GM18519 (cell line): ENCODE measurements around the gene ZNF169.
A peak's percentile ranks its signal among the peaks of the same experiment; 100 is the strongest.
"Not testable (repeated sequence)": the region's sequence is repeated elsewhere in the genome, so short reads cannot be mapped to it uniquely, and the experiment has no call there.

ENCODE experiments used
- ATAC-seq: cut with Tn5 transposase; IDR thresholded peaks from one replicate; pipeline ENCODE4 v1.9.1; 2021; ENCODE audit warnings: mild to moderate bottlenecking, moderate library complexity; ENCODE audit not compliant: unreplicated experiment, low FRiP score

ZNF169 gene

DNA sequence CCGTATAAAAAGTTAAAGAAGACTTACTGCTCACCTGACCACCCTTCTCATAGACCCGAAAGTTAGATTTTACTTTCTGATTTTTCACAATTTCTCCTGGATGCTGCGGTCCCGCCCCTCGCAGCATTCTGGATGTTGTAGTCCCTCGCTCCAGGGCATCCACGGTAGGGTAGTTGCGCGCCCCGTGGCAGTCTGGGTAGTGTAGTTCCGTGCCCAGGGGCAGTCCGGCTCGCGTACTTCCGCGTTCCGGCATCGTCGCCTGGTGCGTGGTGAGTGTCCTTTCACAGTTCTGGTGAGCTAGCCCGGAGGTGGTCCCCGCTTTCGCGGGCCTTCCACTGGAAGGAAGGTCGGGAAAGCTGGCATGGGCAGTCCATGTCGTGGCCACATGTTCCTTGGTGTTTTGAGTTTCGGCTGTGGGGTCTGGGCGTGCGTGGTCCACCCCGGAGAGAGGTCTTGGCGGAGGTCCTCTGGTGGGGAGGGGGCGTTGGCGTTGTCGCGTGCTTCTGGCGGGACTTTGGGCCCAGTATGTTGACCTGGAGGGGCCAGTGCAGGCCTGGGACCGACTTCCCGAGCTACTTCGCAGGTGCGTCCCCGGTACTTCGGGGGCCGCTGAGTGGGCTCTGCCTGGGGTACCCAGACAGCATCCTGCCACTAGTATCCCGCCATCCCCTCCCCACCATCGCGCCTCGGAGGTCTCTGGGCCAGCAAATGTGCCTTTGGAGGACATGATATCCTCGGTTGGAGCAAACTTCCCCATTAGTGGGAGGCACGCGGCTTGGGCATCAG, at the start of gene ZNF169:
Gene ZNF169 (plus strand): TSS at position 222 of the 786 bp plus-strand sequence. CDS start 19,515 bp downstream, outside the sequence.
- peak; percentile 97 for ATAC-seq

DNA sequence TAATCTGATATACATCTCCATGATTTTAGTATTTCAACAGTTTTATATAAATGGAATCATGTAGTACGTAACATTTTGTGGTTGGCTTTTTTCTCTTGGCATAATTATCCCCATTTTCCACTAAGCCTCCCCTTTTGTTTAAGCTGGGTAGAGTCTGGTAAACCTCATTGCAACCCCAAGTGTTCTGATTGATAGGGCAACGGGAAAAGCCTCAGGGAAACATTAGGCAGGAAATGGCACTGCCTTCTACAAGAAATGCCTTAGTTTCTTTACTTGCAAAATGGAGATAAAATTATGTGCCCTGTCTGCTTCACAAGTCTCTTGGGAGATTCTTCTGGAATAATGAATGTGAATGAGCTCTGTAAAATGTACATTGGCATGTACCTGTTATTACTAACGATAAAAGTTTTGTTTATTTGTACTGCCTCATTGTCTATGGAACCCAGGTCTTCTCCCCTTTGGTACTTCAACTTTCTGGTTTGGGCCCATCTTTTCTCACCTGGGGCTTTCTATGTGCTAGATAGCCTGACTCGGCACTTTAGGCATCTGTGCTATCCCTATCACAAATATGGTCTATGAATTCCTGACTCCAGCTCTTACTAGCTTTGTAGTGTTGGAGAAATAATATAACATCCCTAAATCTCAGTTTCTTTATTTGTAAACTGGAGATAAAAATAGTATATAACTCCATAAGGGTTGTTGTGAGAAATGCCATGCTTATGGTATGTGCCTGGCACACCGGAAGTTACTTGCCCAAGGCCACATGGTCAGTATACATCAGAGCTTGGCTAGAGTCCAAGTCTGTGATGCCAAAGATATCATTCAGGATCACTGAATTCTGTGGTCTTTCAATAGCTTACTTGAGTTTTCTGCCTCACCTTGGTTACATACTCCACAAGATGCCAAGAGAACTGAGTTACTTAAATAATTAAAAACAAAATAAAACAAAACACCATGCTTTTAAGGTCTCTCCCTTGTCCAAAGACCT, 48.2 kb upstream of the ZNF169 start:
- no peak for ATAC-seq

DNA sequence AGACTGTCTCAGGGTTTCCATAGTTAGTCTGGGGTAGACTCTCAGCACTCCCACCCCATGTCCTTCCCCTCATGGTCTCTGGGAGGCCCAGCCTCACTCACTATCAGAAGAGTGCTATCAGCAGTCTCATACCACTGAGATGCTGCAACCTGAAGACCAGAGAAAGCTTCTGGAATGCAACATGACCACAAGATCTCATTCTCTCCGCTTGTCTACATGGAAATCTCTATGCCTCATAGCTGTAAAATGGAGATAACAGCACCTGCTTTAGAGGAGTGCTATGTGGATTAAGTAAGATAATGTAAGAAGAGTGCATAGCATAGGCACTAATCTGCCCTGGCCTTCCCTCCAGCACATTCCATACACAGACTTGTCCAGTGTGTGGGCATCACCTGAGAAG, 47.0 kb upstream of the ZNF169 start:
- ATAC-seq: no peak

DNA sequence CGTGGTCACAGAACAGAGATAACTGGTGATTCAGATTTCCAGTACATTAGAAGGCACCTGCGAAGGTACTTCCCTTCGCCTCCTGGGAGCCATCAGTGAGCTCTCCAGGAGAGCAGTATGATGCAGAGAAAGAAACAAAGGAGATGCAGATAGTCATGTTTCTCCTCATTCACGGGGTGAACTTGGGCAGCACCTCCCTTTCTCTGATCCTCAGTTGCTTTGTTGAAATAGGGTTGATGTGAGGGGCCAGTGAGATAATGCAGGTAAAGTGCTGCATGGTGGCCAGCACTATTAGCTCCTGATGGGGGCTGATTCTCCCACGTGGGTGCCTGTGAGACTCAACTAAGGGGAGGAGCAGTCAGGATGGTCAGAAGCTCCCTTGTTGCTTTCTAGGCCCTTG, 46.6 kb upstream of the ZNF169 start:
- no peak for ATAC-seq

DNA sequence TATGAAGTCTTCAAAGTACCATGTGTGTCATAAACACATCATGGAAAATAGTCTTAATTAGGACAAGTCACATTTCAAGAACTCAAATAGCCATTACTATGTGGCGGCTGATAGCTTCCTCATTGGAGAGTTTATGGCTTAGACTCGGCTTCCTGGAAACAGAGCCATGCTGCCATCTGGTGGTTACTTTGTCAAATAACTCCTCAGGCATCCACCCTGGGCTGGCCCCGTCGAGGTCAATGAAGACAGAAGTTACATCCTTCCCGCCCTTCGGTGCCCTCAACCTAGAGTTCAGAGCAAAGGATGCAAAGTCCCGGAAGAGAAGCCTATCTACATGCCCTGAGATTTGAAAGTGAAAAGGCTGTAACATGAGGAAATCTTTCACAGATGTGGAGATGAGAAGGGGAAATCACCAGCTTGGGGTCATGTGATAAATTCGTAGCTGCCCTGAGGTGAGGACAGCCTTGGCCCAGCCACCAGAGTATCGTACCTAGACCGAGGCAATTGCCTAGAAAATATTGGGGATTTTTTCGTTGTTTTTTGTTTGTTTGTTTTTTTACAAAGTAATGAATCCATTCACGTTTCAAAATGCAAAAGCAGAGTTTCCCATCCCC, 45.5 kb upstream of the ZNF169 start:
- ATAC-seq: peak; percentile 69

DNA sequence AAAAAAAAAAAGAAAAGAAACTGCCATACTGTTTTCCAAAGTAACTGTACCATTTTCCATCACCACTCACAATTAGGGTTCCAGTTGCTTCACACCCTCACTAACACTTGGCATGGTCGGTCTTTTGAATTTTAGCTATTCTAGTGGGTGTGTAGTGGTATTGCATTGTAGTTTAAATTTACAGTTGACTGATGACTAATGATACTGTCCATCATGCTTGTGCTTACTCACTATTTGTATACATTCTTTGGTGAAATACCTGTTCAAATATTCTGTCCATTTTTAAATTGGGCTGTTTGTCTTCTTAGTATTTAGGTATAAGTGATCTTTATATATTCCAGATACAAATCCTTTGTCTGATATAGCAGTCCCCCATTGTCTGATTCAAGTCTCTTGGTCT, 36.2 kb upstream of the ZNF169 start:
- no peak for ATAC-seq

DNA sequence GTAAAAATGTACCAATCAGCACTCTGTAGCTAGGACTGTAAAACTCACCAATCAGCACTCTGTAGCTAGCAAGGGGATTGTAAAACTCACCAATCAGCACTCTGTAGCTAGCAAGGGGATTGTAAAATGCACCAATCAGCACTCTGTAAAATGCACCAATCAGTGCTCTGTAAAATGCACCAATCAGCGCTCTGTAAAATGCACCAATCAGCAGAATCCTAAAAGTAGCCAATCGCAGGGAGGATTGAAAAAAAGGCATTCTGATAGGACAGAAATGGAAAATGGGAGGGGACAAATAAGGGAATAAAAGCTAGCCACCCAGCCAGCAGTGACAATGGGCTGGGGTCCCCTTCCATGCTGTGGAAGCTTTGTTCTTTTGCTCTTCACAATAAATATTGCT, 33.7 kb upstream of the ZNF169 start:
- not testable (repeated sequence) for ATAC-seq

DNA sequence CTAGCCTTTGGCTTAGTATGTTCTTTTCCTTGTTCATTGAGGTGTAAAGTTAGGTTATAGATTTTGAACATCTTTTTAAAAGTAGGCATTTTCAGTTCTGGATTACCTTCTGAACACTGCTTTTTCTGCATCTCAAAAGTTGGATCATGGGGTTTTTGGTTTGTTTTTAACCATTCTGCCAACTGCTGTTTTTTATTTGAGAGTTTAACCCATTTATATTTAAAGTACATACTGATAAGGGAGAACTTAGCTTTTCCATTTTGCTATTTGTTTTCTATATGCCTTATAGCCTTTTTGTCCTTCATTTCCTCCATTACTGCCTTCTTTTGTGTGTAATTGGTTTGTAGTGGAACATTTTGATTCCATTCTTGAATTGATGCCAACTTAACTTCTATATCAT, 30.5 kb upstream of the ZNF169 start:
- ATAC-seq: no peak

DNA sequence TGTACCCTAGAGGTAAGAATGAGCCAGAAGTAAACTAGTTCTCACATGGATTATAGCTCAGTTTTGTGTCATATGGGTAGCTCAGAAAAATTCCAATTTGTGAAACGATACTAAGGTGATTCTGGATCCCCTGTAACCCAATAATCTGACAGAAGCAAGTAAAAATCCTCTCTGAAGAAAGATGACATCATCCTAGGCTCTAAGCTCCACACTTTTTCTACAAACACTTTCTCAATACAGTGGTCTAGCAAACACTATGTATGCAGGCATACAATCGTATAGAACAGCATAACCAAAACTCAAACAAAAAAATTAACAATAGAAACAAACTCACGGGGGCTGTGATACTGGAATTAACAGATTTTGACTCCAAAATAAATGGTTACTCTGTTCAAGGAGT, 26.7 kb upstream of the ZNF169 start:
- ATAC-seq: no peak

DNA sequence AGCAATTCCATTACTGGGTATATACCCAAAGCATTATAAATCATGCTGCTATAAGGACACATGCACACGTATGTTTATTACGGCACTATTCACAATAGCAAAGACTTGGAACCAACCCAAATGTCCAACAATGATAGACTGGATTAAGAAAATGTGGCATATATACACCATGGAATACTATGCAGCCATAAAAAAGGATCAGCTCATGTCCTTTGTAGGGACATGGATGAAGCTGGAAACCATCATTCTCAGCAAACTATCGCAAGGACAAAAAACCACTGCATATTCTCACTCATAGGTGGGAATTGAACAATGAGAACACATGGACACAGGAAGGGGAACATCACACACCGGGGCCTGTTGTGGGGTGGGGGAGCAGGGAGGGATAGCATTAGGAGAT, 18.0 kb upstream of the ZNF169 start:
- not testable (repeated sequence) for ATAC-seq

DNA sequence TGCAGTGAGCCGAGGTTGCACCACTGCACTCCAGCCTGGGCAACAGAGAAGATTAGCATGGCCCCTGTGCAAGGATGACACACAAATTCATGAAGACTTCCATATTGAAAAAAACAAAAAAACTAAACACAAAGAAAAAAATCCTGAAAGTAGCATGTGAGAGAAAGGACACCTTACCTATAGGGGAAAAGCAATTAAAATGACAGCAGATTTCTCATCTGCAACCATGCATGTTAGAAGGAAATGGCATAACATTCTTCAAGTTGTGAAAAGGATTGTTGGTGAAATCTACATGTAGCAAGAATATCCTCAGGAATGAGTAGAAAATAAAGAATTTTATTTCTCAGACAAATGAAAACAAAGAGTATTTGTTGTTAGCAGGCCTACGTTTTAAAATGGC, 13.4 kb upstream of the ZNF169 start:
- ATAC-seq: no peak

DNA sequence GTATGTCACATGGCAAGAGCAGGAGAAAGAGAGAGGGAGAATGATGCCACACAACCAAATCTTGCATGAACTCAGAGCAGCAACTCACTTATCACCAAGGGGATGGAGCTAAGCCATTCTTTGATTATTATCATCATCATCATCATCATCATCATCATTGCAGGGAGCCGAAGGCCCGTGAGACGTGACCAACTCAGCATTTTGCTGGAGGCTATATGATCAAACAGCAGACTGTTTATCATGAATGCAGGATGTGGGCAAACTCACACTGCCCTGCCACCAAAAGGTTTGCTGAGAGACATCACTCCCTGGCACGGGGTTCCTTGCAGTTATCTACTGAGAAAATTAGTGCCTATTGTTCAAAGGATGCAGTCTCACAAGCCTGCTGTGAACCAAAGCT, 8.6 kb upstream of the ZNF169 start:
- no peak for ATAC-seq

DNA sequence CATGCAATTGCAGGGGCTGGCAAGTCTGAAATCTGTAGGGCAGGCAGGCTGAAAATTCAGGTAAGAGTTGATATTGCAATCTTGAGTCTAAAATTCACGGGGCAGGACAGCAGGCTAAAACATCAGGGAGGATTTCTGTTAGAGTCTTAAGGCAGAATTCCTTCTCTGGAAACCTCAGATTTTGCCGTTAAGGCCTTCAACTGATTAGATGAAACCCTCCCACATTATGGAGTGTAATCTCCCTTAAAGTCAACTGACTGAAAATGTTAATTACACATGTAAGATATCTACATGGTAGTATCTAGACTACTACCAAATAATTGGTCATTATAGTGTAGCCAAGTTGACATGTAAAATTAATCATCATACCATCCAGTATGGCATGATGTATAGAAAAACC, 3.1 kb upstream of the ZNF169 start:
- no peak for ATAC-seq

DNA sequence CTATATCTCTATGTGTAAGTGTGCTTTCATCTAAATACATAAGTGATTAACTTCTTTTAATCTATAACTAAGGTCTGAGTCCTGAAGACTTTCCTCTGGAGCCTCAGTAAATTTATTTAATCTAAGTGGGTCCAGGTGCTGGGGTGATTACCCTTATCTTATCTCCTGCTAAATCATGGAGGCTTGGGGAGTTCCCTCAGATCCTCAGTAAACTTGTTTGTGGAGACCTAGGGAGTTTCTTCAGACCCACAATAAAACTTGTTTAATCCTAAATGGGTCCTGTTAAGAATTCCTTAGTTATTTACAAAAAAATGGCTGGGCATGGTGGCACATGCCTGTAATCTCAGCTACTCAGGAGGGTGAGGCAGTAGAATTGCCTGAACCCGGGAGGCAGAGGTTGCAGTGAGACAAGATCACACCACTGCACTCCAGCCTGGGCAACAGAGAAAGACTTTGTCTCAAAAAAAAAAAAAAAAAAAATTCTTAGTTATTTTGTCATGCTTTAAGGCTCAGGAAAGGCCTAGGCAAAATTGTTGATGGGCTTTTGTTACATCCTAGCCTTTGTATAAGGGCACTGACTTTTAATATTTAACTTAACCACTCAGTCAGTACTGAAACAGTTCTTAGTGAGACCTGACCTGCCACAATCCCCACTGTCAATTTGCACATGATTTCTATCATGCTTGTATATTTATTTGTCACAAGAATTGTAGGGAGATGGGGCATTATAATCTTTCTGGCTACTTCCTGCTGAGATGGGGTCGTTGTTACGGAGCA, 6.7 kb downstream of the ZNF169 start:
- not testable (repeated sequence) for ATAC-seq

DNA sequence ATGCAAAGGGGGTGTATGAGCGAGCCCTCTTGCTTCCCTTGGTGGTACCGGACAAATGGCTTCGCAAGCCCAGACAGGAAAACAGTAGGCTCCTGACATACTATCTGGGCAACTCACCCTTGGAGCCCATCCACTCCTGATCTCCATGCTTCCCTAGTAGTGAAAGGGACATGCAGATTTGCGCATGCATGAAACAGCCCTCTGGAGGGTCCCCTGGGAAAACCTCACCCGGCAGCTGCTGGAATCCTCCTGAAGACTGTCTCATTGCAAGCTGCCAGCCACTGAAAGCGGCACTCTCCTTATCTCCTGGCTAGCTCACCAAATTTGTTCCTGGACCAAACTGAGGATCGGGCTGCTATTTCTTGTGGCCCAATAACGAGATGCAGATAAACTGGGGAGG, 10.2 kb downstream of the ZNF169 start:
- no peak for ATAC-seq

DNA sequence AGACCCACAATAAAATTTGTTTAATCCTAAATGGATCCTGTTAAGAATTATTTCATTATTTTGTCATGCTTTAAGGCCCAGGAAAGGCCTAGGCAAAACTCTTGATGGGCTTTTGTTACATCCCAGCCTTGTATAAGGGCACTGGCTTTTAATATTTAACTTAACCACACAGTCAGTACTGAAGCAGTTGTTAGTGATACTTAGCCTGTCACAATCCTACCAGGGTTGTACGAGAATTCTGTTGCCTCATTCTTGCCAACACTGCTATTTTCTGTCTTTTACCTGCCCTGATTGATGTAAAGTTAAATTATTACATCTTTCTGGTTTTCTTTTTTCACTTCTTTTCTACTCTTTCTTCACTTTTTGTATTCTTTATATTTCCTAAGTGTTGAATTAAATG, 10.9 kb downstream of the ZNF169 start:
- no peak for ATAC-seq

DNA sequence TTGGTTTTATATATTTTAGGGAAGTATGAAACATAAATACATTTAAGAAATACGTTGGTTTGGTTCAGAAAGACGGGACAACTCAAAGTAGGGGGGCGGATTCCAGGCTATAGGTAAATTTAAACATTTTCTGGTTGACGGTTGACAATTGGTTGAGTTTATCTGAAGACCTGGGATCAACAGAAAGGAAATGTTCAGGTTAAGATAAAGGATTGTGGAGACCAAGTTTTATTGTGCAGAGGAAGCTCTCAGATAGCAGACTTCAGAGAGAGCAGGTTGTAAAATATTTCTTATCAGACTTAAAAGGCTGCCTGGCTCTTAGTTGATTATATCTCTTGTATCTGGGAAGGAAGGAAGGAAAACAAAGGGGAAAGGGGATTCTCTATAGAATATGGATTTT, 17.9 kb downstream of the ZNF169 start:
- ATAC-seq: not testable (repeated sequence)

DNA sequence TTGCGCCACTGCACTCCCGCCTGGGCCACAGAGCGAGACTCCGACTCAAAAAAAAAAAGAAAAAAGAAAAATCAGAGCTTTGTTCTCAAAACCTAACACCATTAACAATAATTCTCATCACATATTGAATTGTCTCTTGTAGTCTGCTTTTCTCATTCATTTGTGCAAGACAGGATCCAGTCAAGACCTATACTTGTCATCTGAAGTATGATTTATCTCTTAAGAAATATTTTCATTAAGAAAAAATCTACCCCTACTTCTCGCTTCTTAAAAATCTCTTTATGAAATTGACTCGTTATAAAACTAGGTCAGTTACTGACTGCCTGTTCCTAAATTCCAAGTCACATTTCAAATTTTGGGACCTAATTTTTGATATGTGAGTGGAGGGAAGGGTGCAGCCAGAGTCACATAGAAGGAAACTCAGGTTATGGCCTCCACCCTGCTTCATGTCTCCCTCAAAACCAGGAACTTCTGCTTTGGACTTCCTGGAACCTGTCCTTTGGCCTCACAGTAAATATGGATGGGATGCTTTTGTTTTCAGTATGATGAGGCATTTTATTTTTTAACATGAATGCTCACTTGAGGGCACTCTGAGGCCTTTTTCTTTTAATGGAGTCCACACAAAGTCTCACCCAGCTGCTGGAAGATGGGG, 18.9 kb downstream of the ZNF169 start:
- ATAC-seq: no peak

DNA sequence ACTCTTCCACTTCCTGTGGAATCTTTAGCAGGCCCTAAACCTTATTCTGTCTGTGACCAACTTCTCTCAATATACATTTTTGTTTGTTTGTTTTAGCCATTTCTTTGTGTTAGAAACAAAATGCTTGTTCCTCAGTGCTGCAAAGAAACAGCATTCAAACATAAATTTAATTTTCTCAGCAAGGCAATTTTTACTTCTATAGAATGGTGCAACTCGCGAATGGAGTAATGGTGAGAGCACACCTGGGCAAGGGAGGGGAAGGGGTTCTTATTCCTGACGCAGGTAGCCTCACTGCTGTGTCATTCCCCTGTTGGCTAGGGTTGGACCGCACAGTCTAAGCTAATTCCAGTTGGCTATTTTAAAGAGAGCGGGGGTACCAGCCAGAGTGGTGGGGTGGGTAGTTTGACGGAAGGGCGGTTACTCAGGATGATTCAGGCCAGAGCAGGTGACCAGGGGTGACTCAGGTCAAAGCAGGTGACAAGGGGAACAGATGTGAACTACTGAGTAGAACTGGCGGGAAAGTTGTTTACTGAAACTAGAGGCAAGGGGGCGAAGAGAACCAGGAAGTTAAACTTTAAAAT, 21.4 kb downstream of the ZNF169 start:
- ATAC-seq: no peak
